ENCODE results near the gene SDK1. TPM values are rescaled to one million over a fixed set of nuclear protein-coding genes. Genes with fewer than 3 reads are reported as not detected.

Gene SDK1
- total and polyA plus RNA-seq, 11 donors: 2.2 to 5.8 (median 3.4) TPM

DNA sequence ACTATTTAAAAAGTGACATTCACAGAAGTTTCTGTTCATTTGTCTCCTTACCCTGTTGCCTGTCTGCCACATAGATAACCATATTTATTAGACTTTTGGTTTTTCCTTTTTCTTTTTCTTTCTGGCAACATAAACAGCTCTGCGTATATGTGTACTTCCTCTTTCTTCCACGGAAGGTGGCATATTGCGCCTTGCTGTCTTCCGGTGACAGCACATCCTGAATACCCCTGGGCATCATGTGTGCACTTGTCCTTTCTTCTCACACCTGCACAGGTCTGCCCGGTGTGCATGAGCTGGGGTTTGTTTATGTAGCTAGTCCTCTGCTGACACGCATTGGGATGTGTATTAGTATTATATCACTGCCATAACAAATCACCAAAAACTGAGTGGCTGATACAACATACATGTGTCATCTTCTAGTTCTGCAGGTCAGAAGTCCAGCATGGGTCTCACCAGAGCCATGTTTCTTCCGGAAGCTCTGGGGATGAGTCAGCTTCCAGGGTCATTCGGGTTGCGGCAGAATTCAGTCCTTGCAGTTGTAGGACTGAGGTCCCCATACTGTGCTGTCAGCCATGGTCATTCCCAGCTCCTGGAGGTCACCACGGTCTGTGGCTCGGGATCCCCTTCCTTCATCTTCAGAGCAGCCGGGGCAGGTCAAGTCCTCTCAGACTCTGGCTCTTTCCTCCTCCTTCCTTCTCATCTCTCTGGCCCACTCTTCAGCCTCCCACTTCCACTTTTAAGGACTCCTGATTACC lies 785.1 kb downstream of the SDK1 start:
- Histone ChIP-seq H3K4me3 (no peak overlapping the region), H3K27ac (no peak overlapping the region), H3K9me3 (peaks cover 0 to 14% (median 7%) of the 10 kb centered on the region in 12 donors), H3K4me1 (no peaks in the 10 kb centered on the region), H3K36me3 (no peaks in the 10 kb centered on the region), H3K27me3 (no peaks in the 10 kb centered on the region)
- no peak for DNase-seq
- WGBS, 4 donors: 85 to 91% (median 86%) methylated on average over 12 of the region's 12 CpGs
- no peak for TF ChIP-seq POLR2A (IDR thresholded peaks at IDR 0.05)
- TF ChIP-seq, protein P1, sequence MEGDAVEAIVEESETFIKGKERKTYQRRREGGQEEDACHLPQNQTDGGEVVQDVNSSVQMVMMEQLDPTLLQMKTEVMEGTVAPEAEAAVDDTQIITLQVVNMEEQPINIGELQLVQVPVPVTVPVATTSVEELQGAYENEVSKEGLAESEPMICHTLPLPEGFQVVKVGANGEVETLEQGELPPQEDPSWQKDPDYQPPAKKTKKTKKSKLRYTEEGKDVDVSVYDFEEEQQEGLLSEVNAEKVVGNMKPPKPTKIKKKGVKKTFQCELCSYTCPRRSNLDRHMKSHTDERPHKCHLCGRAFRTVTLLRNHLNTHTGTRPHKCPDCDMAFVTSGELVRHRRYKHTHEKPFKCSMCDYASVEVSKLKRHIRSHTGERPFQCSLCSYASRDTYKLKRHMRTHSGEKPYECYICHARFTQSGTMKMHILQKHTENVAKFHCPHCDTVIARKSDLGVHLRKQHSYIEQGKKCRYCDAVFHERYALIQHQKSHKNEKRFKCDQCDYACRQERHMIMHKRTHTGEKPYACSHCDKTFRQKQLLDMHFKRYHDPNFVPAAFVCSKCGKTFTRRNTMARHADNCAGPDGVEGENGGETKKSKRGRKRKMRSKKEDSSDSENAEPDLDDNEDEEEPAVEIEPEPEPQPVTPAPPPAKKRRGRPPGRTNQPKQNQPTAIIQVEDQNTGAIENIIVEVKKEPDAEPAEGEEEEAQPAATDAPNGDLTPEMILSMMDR (IDR thresholded peaks at IDR 0.05): no peak
- intact Hi-C loops (cut with DNase I): no loop called here
- no peak for ATAC-seq

DNA sequence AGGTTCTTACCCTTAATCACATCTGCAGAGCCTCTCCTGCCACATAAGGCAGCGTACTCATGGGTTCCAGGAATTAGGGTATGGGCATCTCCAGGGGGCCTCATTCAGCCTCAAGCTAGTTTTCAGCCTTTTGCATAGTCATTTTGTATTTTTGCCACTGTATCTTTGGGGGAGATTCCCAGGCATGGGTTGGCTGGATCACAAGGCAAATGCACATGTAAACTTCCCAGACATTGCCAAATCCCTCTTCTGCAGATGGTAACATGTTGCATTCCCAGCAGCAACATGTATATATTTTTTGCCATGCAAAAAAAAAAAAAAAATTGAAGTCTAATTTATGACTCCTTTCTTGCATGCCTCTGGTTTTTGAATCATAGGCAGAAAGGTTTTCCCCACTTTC lies 785.7 kb downstream of the SDK1 start:
- no peaks in the 10 kb centered on the region for H3K4me1 ChIP-seq
- H3K4me3 ChIP-seq: no peak overlapping the region
- TF ChIP-seq POLR2A (IDR thresholded peaks at IDR 0.05): no peak
- TF ChIP-seq, protein P1 (IDR thresholded peaks at IDR 0.05): no peak
- no peaks in the 10 kb centered on the region for H3K27me3 ChIP-seq
- H3K36me3 ChIP-seq: no peaks in the 10 kb centered on the region
- intact Hi-C loops (cut with DNase I): no loop called here
- ATAC-seq (no peak), DNase-seq (no peak)
- peaks cover 0 to 17% (median 7%) of the 10 kb centered on the region in 12 donors for H3K9me3 ChIP-seq
- no peak overlapping the region for H3K27ac ChIP-seq
- WGBS, 4 donors: 62 to 95% (median 91%) methylated on average over 1 of the region's 1 CpG

DNA sequence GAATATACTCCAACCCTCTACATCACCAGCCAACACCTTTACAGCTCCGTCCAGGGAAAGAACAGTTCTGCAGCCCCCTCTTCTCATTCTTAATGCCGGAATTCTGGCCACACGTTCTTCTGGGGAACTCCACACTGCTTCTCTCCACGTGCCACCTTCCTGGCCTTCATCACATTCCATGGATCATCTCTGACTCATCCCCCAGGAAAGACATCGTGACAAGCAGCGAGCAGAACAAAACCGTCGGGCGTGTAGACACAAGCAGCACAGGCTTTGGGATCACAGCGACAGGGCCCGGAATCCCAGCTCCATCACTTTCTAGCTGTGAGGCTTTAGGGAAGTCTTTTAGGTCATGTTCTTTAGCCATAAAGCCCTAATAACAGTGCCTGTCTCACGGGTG lies 790.7 kb downstream of the SDK1 start:
- Histone ChIP-seq H3K27ac (no peak overlapping the region), H3K27me3 (peaks cover 0 to 5% (median 0%) of the 10 kb centered on the region in 9 donors), H3K9me3 (peaks cover 0 to 17% (median 7%) of the 10 kb centered on the region in 12 donors), H3K4me3 (no peak overlapping the region), H3K4me1 (no peaks in the 10 kb centered on the region), H3K36me3 (no peaks in the 10 kb centered on the region)
- intact Hi-C loops (cut with DNase I): no loop called here
- ATAC-seq (no peak), DNase-seq (no peak)
- no peak for TF ChIP-seq POLR2A (IDR thresholded peaks at IDR 0.05)
- TF ChIP-seq, protein P1 (IDR thresholded peaks at IDR 0.05): no peak
- 86 to 89% (median 88%) methylated on average over 12 of the region's 12 CpGs for WGBS, 4 donors

DNA sequence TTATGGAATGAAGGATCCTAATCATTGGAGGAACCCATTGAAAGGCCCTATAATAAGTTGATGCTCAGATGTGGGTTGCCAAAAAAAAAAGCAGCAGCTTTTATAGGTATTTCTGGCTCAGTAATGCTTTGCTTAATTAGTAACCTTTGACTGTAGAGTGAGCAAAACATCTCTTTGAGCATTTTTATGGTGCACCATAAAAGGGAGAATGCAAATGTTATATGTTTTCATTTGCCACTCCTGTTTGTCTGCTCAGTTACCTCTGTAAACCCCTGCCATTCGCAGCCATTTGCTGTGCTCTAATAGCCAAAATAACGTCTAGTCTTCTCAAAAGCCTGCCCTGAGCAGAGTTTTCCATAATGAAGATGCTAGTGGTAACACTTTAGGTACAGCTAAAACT lies 792.0 kb downstream of the SDK1 start:
- TF ChIP-seq, protein P1 (IDR thresholded peaks at IDR 0.05): no peak
- TF ChIP-seq POLR2A (IDR thresholded peaks at IDR 0.05): no peak
- H3K27me3 ChIP-seq: peaks cover 0 to 5% (median 0%) of the 10 kb centered on the region in 9 donors
- DNase-seq (no peak), ATAC-seq (no peak)
- no peak overlapping the region for H3K27ac ChIP-seq
- intact Hi-C loops (cut with DNase I): no loop called here
- H3K4me3 ChIP-seq: no peak overlapping the region
- 83 to 93% (median 87%) methylated on average over 2 of the region's 2 CpGs for WGBS, 4 donors
- H3K4me1 ChIP-seq: no peaks in the 10 kb centered on the region
- H3K9me3 ChIP-seq: peaks cover 0 to 17% (median 7%) of the 10 kb centered on the region in 12 donors
- H3K36me3 ChIP-seq: no peaks in the 10 kb centered on the region
